H9 (cell line): ENCODE data around the gene ROBO2. TPM values are rescaled to one million over a fixed set of nuclear protein-coding genes. Genes with fewer than 3 reads are reported as not detected.

Experiments used
- DNase-seq: peaks from one replicate; pipeline ENCODE4 v3.0.0-alpha.2; 2017
- H2AFZ ChIP-seq: one replicate; pipeline ENCODE4 v1.6.1; 2013; ENCODE audit warnings: mild to moderate bottlenecking, low read length, control low read depth, moderate library complexity
- H2AK5ac ChIP-seq: 2 replicates; pipeline ENCODE4 v1.6.1; 2013; ENCODE audit warnings: low read length, control low read depth, mixed read lengths; ENCODE audit not compliant: insufficient read length
- H2BK120ac ChIP-seq: one replicate; pipeline ENCODE4 v1.6.1; 2013; ENCODE audit warnings: low read depth, mild to moderate bottlenecking, low read length, control low read depth, inconsistent platforms; ENCODE audit not compliant: poor library complexity, severe bottlenecking
- H2BK12ac ChIP-seq: 2 replicates; pipeline ENCODE4 v1.6.1; 2013; ENCODE audit warnings: low read length, control low read depth, mixed read lengths, low read depth; ENCODE audit not compliant: insufficient read length
- H2BK15ac ChIP-seq: 2 replicates; pipeline ENCODE4 v1.6.1; 2013; ENCODE audit warnings: low read depth, low read length, control low read depth
- H2BK20ac ChIP-seq: one replicate; pipeline ENCODE4 v1.6.1; 2013; ENCODE audit warnings: low read depth, mild to moderate bottlenecking, low read length, control low read depth, inconsistent platforms; ENCODE audit not compliant: poor library complexity, severe bottlenecking
- H2BK5ac ChIP-seq: 2 replicates; pipeline ENCODE4 v1.6.1; 2013; ENCODE audit warnings: low read length, control low read depth, mixed read lengths; ENCODE audit not compliant: insufficient read length
- H3K14ac ChIP-seq: 2 replicates; pipeline ENCODE4 v1.6.1; 2013; ENCODE audit warnings: low read length, control low read depth; ENCODE audit not compliant: insufficient read depth
- H3K18ac ChIP-seq: 2 replicates; pipeline ENCODE4 v1.6.1; 2013; ENCODE audit warnings: low read depth, mild to moderate bottlenecking, mixed read lengths, low read length, control low read depth; ENCODE audit not compliant: insufficient read length
- H3K23ac ChIP-seq: 2 replicates; pipeline ENCODE4 v1.6.1; 2013; ENCODE audit warnings: low read length, control low read depth, mixed read lengths, low read depth; ENCODE audit not compliant: insufficient read length
- H3K23me2 ChIP-seq: 2 replicates; pipeline ENCODE4 v1.6.1; 2013; ENCODE audit warnings: low read depth, mild to moderate bottlenecking, mixed read lengths, low read length, control low read depth; ENCODE audit not compliant: insufficient read length, poor library complexity, severe bottlenecking
- H3K27ac ChIP-seq: 2 replicates; pipeline ENCODE4 v1.5.1; 2013; ENCODE audit warnings: low read length, control low read depth, mixed read lengths, low read depth; ENCODE audit not compliant: insufficient read length
- H3K27me3 ChIP-seq: 2 replicates; pipeline ENCODE4 v1.6.1; 2013; ENCODE audit warnings: low read length, control low read depth, inconsistent platforms; ENCODE audit not compliant: insufficient read depth
- H3K4ac ChIP-seq: 2 replicates; pipeline ENCODE4 v1.6.1; 2013; ENCODE audit warnings: low read depth, mild to moderate bottlenecking, control low read depth, inconsistent platforms, low read length, moderate library complexity
- H3K4me1 ChIP-seq: 2 replicates; pipeline ENCODE4 v1.6.1; 2013; ENCODE audit warnings: low read length, control low read depth, inconsistent platforms; ENCODE audit not compliant: insufficient read depth
- H3K4me2 ChIP-seq: 2 replicates; pipeline ENCODE4 v1.6.1; 2013; ENCODE audit warnings: low read length, control low read depth, mixed read lengths; ENCODE audit not compliant: insufficient read length, insufficient read depth
- H3K56ac ChIP-seq: 2 replicates; pipeline ENCODE4 v1.6.1; 2013; ENCODE audit warnings: low read depth, mild to moderate bottlenecking, mixed read lengths, low read length, control low read depth; ENCODE audit not compliant: insufficient read length
- H3K79me1 ChIP-seq: 2 replicates; pipeline ENCODE4 v1.6.1; 2013; ENCODE audit warnings: low read depth, mild to moderate bottlenecking, moderate library complexity, low read length, control low read depth, inconsistent platforms; ENCODE audit not compliant: insufficient read depth, poor library complexity, severe bottlenecking
- H3K79me2 ChIP-seq: 2 replicates; pipeline ENCODE4 v1.6.1; 2013; ENCODE audit warnings: low read length, control low read depth, inconsistent platforms; ENCODE audit not compliant: insufficient read depth
- H3K9ac ChIP-seq: 2 replicates; pipeline ENCODE4 v1.6.1; 2013; ENCODE audit warnings: low read length, control low read depth, mixed read lengths; ENCODE audit not compliant: insufficient read length; ENCODE audit errors: extremely low read depth
- H3K9me3 ChIP-seq: one replicate; pipeline ENCODE4 v1.6.1; 2013; ENCODE audit warnings: low read depth, low read length, inconsistent platforms; ENCODE audit not compliant: control insufficient read depth
- H3T11ph ChIP-seq: one replicate; pipeline ENCODE4 v1.6.1; 2013; ENCODE audit warnings: mild to moderate bottlenecking, low read length, control low read depth, inconsistent platforms
- H4K20me1 ChIP-seq: one replicate; pipeline ENCODE4 v1.6.1; 2013; ENCODE audit not compliant: control insufficient read depth, insufficient read length, insufficient read depth
- H4K5ac ChIP-seq: 2 replicates; pipeline ENCODE4 v1.6.1; 2013; ENCODE audit warnings: low read depth, mild to moderate bottlenecking, mixed read lengths, low read length, control low read depth; ENCODE audit not compliant: insufficient read length
- H4K8ac ChIP-seq: replicated peaks from 2 replicates; pipeline ENCODE4 v1.6.1; 2013; ENCODE audit warnings: low read length, control low read depth, mixed read lengths, low read depth; ENCODE audit not compliant: insufficient read length
- H4K91ac ChIP-seq: 2 replicates; pipeline ENCODE4 v1.6.1; 2013; ENCODE audit warnings: low read depth, mild to moderate bottlenecking, moderate library complexity, mixed read lengths, low read length, control low read depth; ENCODE audit not compliant: insufficient read length
- H3K27ac Mint-ChIP-seq, 3 experiments: 2 replicates in 2 of 3; 3 replicates in 1 of 3; pipeline ENCODE4 v1.8.0; 2020 to 2021; ENCODE audit warnings: mixed read lengths in 3 of 3, mild to moderate bottlenecking in 1 of 3, moderate library complexity in 1 of 3
- H3K27me3 Mint-ChIP-seq: 2 replicates; pipeline ENCODE4 v1.8.0; 2021; ENCODE audit warnings: low read depth, mild to moderate bottlenecking, moderate library complexity, mixed read lengths
- H3K36me3 Mint-ChIP-seq, 3 experiments: 2 replicates in 2 of 3; 3 replicates in 1 of 3; pipeline ENCODE4 v1.8.0; 2020 to 2021; ENCODE audit warnings: low read depth in 3 of 3, mixed read lengths in 3 of 3; ENCODE audit not compliant: insufficient read depth in 1 of 3
- H3K4me1 Mint-ChIP-seq, 2 experiments: 2 replicates each; pipeline ENCODE4 v1.8.0; 2020; ENCODE audit warnings: mixed read lengths in 2 of 2
- H3K4me3 Mint-ChIP-seq, 2 experiments: 2 replicates in 1 of 2; 3 replicates in 1 of 2; pipeline ENCODE4 v1.8.0; 2020 to 2021; ENCODE audit warnings: mild to moderate bottlenecking in 2 of 2, mixed read lengths in 2 of 2, moderate library complexity in 1 of 2
- H3K9me3 Mint-ChIP-seq, 2 experiments: 2 replicates in 1 of 2; 3 replicates in 1 of 2; pipeline ENCODE4 v1.8.0; 2020; ENCODE audit warnings: mild to moderate bottlenecking in 2 of 2, mixed read lengths in 2 of 2, moderate library complexity in 1 of 2
- WGBS: extraction: QIAGEN DNeasy Blood & Tissue Kit; methylation state at CpG from one replicate; pipeline ENCODE4 v1.1.7; 2013; ENCODE audit warnings: missing lambda C conversion rate, low lambda C conversion rate, mixed read lengths; ENCODE audit not compliant: insufficient read length; ENCODE audit errors: extremely low coverage; 5-methylcytosine and 5-hydroxymethylcytosine counted together
- total RNA-seq: library from RNA; stranded (reverse); gene quantifications from 2 replicates; pipeline ENCODE4 v1.2.1, GENCODE V29; 2021
- TF ChIP-seq, protein P1 (sequence below): fragments of 200-600 bp; sonication (generic); conservative IDR thresholded peaks from 3 replicates; pipeline ENCODE4 v1.8.0; 2021; ENCODE audit warnings: antibody characterized with exemption, mild to moderate bottlenecking

ROBO2 gene
- total RNA-seq, 1 experiment from 2014 or later: 2.3 TPM

DNA sequence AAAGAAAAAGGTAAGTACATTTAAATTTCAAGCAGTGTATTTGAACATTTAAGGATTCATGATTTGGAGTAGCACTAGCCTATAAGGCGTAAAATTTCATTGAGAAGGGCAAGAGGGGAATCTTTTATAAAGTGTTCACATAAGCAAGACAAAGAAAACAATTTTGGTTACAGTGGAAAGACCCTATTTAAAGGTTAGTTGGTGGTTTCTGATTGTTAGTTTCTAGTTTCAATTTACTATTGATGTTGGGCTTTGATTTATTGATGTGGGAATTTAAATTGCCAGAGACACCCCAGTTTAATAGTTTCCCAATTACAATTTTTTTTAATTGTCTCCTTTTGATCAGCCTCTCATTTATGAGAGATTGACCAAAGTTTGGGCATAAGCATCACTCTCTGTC is 19.5 kb downstream of the ROBO2 start:
- Histone ChIP-seq H4K20me1 (no peaks in the 10 kb centered on the region), H2BK5ac (no peak overlapping the region), H3K79me1 (no peaks in the 10 kb centered on the region), H2BK120ac (no peak overlapping the region), H3T11ph (no peak overlapping the region), H3K23ac (no peak overlapping the region), H2AK5ac (no peak overlapping the region), H2AFZ (no peak overlapping the region), H3K56ac (no peak overlapping the region), H2BK20ac (no peak overlapping the region), H3K9ac (no peak overlapping the region), H4K5ac (no peak overlapping the region), H3K9me3 (no peaks in the 10 kb centered on the region), H3K18ac (no peak overlapping the region), H3K14ac (no peak overlapping the region), H2BK12ac (no peak overlapping the region), H4K91ac (no peak overlapping the region), H3K27ac (no peak overlapping the region), H3K4me1 (no peaks in the 10 kb centered on the region), H3K79me2 (no peaks in the 10 kb centered on the region), H2BK15ac (no peak overlapping the region), H3K4me2 (no peak overlapping the region), H3K23me2 (no peaks in the 10 kb centered on the region), H3K27me3 (no peaks in the 10 kb centered on the region), H4K8ac (no peak overlapping the region), H3K4ac (no peak overlapping the region)
- H3K4me3 Mint-ChIP-seq: no peak overlapping the region
- H3K27me3 Mint-ChIP-seq: no peaks in the 10 kb centered on the region
- no CpG with 5 or more reads among the region's 1 CpG for WGBS
- no peak for DNase-seq
- H3K27ac Mint-ChIP-seq: no peak overlapping the region
- no peaks in the 10 kb centered on the region for H3K4me1 Mint-ChIP-seq
- peaks cover 7 to 19% of the 10 kb centered on the region in 2 experiments for H3K9me3 Mint-ChIP-seq
- TF ChIP-seq, protein P1, sequence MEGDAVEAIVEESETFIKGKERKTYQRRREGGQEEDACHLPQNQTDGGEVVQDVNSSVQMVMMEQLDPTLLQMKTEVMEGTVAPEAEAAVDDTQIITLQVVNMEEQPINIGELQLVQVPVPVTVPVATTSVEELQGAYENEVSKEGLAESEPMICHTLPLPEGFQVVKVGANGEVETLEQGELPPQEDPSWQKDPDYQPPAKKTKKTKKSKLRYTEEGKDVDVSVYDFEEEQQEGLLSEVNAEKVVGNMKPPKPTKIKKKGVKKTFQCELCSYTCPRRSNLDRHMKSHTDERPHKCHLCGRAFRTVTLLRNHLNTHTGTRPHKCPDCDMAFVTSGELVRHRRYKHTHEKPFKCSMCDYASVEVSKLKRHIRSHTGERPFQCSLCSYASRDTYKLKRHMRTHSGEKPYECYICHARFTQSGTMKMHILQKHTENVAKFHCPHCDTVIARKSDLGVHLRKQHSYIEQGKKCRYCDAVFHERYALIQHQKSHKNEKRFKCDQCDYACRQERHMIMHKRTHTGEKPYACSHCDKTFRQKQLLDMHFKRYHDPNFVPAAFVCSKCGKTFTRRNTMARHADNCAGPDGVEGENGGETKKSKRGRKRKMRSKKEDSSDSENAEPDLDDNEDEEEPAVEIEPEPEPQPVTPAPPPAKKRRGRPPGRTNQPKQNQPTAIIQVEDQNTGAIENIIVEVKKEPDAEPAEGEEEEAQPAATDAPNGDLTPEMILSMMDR: no peak
- H3K36me3 Mint-ChIP-seq: peaks cover 0 to 18% (median 5%) of the 10 kb centered on the region in 3 experiments; a peak in 5 of 7 replicates
